Activated CD8-positive, alpha-beta memory T cell treated with anti-CD3 and anti-CD28 coated beads for 4 hours (primary cell): ENCODE data around the gene APOL4.
"Not testable (repeated sequence)": the region's sequence is repeated elsewhere in the genome, so short reads cannot be mapped to it uniquely, and the experiment has no call there.

Experiments
- DNase-seq, 2 donors: peaks; one replicate each; pipeline ENCODE4 v3.0.0-alpha.2; 2020; ENCODE audit warnings: low read depth in 2 of 2

The APOL4 gene

DNA sequence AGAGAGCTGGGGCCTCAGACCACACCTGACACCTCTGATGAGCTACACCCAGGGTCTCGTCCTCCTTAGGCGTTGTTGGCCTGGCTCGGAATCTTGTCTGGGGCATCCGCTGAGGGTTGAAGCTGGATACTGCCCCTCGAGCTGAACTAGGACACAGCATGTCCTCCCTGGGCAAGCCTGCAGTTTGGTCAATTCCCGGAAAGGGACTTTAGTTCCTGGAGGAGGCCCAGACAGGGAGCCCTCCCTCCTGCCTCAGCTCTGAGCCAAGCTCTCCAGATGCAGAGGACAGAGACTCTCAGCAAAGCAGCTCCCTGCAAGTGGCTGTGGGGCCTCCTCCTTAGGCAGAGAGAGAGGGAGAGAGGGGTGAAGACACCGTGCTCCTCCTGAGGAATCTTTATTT is 45.9 kb downstream of the APOL4 start:
- no peak for DNase-seq

DNA sequence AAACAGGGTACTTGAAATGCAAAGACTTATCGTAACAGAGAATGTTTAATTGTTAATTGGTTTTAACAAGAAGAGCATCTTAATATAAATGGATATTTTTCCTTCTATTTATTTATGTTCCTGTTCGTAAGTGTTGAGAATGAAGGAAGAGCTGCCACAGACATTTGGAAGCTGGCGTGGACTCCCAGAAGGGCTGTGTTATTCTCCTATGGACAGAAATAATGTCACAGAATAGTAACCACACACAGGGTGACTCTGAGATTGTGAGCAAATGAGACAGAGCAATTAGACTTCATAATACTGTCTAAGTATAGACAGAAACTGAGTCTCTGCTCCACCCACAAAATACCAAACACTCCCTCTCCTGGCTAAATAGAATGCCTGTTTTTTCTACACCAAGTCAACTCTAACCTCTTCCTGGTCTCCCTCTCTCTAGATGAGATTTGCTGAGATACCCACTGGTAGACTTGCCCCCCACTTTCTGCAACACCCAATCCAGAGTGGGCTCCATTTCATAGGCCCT is 47.1 kb downstream of the APOL4 start:
- DNase-seq: no peak

DNA sequence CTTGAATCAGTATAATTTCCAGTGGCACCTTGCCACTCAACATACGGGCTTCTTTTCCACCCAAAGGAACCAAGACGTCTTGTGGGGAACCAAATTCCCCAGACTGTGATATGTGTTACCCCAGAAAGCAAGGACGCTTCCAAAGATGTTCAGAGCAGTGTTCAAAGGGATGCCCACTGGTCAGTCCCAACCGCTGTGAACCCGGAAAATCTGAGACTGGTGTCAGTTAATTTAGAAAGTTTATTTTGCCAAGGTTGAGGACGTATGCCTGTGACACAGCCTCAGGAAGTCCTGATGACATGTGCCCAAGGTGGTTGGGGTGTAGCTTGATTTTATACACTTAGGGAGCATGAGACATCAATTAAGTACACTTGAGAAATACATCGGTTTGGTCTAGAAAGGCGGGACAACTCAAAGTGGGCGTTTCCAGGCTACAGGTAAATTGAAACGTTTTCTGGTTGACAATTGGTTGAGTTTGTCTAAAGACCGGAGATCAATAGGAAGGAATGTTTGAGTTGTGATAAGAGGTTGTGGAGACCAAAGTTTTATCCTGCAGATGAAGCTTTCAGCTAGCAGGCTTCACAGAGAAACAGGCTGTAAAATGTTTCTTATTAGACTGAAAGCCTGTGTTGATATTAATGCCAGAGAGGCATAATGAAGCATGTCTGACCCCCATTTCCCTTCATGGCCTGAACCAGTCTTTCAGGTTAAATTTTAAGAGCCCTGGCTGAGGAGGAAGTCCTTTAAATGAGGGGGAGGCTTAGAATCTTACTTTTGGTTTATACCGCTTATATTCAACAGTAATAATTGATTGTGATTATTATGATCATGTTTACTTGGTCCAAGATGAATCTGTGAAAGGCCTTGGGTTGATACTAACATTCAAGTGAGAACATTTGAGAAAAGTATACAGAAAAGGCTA is 47.8 kb downstream of the APOL4 start:
- no peak for DNase-seq

GRCh38 chr22:36152821-36153220 is 48.8 kb downstream of the APOL4 start:
- not testable (repeated sequence) for DNase-seq

DNA sequence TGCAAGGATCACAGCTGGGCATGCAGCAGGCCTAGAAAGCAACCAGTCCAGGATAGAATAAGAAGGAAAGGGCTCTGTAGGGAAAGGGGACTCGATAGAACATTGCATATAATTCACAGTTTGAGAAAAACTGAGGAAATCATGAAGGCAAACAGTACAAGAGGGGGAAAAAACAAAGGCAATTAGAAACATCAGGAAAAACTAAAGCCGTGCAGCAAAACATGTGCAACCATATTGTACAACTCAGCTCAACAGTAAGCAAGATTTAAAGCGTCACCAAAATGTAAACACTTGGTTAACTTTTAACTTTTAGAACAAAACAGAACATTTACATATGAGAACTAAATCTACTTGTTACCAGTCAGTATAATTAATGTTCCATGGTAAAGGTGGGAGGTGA is 49.5 kb downstream of the APOL4 start:
- no peak for DNase-seq

DNA sequence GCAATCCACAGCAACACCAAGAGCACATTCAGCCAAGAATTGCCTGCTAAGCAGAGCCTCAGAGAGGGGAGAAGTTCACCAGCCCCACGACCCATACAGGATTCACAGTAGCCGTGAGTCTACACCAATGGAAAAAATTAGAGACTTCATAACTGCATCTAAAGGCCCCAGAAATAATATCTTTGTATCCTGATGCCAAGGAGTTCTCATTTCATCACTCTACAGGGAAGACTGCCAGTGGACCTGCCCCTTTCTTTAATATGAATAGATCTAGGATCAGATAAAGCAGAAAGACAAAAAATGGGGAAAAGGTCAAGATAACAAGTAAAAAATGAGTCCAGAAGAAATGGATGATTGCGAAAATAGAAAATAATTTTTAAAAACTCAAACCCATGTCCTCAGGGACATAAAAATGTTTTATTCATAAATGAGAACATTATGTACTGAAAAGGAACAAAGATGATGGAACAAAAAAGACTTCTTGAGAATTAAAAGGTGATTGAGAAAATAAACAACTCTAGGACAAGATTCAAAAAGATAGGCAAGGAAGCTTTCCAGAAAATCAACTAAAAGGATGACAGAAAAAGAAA is 50.5 kb downstream of the APOL4 start:
- DNase-seq: no peak

- no peak for DNase-seq
Measured at GRCh38 chr22:36149441-36149840, 52.2 kb downstream of the APOL4 start.

DNA sequence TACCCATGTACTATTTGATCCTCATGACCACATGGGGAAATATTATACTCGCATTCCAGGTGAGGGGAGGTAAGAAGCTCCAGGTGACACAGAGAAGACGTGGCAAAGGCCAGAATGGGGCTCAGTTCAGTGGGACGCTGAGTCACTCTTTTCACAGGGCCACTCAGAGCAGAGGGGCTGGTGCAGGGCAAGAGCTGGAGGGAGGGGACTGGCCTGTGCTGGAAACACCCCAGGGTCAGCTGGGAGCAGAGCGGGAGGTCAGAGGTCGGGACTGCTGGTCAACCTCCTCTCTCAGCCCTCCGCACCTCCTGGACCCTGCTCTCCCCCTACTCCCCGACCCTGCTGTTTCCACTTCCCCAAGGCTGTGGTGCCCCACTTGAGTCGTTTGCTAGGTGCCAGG is 53.2 kb downstream of the APOL4 start:
- DNase-seq: no peak

DNA sequence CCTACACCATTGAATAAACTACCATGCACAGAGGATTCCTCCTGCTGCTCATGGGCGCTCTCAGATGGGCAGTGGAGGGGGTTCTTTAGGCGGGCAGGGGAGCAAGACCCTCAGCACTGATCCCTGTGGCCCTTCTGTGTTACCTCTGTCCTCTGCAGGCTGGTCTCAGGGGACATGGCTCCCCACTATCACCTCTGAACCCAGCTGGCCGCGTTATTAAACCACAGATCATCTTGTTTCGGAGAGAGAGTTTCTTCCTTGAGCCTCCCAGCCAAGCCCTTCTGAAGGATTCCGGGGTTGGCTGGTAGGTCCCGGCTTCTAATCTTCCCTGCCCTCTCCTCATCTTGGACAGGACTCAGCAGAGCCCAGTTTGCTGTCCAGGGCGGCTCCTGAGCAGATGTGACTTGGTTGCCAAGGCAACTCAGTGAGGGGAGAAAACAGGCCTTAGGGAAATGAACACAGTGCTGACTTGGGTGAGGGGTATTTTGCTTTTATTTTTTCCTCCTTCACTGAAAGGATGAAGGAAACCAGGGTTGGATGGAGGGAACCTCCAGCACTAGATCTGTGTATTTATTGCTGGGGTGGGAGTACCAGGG is 54.3 kb downstream of the APOL4 start:
- no peak for DNase-seq

DNA sequence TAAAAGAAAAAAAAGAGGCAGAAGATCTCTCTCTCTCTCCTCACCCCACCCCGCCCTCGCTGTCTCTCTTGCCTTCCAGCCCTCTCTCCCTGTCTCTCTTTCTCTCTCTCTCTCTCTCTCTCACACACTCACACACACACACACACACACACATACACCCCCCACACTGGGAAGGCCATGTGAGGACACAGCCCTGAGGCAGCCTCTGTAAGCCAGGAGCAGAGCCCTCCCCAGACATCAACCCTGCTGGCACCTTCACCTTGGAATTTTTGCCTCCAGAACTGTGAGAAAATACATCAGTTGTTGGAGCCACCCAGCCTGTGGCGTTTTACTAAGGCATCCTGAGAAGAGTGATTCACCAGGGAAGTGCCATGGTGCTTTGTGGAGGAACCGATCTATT is 55.7 kb downstream of the APOL4 start:
- no peak for DNase-seq

GRCh38 chr22:36144886-36145541 is 56.6 kb downstream of the APOL4 start:
- DNase-seq: no peak

- DNase-seq: no peak
Measured at GRCh38 chr22:36143956-36144355, 57.7 kb downstream of the APOL4 start.

DNA sequence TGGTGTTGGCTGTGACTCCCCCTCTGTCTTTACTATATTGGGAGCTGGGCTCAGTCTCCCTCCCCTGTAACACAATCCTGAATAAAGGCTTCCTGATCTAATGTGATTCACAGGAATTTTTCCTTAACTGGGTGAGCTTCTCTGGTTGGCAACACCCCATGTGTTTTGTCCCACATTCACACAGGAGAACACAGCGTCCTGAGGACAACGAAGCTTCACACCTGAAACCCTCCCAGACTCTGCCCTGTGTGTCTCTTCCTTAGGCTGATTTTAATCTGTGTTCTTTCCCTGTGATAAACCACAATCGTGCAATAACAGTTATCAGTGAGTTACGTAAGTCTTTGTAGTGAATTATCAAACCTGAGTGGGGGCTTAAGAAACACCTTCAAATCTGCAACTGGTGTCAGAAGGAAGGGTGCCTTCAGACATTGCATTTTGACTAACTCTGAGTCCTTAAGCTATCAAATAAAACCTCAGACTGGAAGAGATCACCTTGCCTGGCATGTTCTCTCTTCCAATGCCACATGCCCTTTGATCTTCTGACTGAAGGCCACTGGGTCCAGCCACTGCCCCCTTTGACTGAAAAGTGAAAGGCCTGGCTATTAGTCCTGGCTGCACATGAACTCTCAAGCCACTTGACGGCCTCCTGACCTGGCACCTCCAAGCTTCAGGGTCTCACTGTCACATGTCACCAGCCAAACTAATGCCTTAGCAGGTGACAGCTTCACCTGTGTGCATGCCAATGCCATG is 58.4 kb downstream of the APOL4 start:
- DNase-seq: no peak

GRCh38 chr22:36141481-36141880 is 60.1 kb downstream of the APOL4 start:
- no peak for DNase-seq
